GM21825 (cell line): ENCODE measurements around the gene LRP3.
A peak's percentile ranks its signal among the peaks of the same experiment; 100 is the strongest.

Source experiments
- ATAC-seq: cut with Tn5 transposase; IDR thresholded peaks from one replicate; pipeline ENCODE4 v1.9.1; 2021; ENCODE audit warnings: mild to moderate bottlenecking, moderate library complexity; ENCODE audit not compliant: unreplicated experiment

LRP3 gene

DNA sequence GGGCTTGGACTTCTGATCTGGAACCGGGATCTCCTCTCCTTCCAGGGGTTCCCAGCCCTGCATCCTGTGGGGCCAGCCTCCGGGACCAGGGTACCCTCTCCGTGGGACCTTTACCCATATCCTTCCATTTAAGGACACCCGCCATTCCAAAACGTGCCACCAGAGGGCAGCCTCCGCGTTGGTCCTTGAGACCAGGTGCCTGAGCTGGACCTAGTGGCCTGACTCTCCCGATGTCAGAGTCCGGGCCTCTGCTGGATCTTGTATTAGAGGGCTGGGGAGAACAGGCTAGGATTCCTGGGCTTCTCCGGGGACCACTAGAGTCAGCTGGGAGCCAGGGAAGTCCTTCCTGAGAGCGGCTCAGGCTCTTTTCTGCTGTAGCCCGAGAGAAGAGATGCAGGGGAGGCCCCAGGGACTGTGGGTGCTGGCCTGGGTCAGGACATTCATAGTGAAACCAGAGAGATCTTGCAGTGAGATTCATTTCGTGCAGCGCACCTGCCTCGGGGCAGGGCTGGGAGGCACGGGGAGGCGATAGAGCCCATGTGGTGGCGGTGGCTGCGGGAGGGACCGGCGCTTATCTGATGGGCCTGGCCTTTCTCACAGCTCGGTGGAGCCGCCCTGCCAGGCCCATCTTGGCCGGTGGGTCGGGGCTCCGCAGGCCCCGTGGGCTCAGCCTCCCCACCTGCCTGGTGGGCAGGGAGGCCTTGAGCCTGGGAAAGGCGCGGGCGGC, 41.3 kb downstream of the LRP3 start:
- peak; percentile 91 for ATAC-seq

GRCh38 chr19:33235996-33236350, 41.8 kb downstream of the LRP3 start:
- ATAC-seq, result no peak

- no peak for ATAC-seq
These were observed 42.7 kb downstream of the LRP3 start for GRCh38 chr19:33236696-33237390.

GRCh38 chr19:33238481-33239149, 44.5 kb downstream of the LRP3 start:
- ATAC-seq, result no peak

GRCh38 chr19:33239223-33239975, 45.3 kb downstream of the LRP3 start:
- ATAC-seq, result no peak

- ATAC-seq, result no peak
These were observed 46.1 kb downstream of the LRP3 start for GRCh38 chr19:33240181-33240771.

DNA sequence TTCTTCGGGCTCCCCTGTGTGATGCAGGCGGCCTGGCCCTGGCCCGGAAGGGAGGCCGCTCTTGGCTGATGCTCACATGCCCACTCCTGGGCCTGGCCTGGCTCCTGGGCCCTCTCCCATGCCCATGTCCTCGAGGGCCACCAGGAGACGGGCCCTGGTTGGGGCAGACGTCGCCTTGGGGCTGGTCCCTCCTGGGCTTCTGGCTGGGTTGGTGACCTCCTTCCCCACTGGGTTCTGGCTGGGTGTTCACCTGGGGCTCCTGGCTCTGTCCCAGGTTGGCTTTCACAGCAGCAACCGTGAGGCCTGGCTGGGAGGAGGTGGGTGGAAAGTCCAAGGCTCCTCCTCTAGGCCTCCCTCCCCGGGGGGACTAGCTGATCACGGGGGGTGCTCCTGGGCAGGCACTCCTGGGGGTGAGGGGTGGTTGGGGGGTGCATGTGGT, 47.0 kb downstream of the LRP3 start:
- no peak for ATAC-seq

DNA sequence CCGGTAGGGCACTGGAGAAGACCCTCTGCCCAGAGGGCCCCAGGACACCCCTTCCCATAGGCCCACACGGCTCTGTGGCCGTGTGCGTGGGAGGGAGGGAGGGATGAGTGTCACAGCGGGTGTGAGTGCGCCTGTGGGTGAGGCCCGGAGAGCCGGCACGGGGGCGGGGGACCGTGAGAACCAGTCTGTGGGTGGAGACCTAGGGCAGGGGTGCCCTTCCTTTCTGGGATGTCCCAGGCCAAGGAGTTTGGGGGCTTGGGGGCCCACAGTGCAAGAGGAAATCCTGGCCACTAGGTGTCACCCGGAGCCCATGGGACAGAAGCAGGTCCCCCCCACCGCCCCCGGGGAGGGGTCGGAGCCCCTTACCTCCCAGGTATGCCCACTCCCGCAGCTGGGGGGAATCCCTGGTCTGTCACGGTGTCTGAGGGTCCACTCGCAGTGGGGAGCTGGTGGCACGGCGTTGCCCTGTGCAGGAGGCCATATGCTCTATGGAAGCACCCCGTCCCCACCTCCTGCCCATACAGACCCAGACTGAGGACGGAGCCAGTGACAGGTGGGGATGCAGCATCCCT, 47.5 kb downstream of the LRP3 start:
- ATAC-seq, result no peak

DNA sequence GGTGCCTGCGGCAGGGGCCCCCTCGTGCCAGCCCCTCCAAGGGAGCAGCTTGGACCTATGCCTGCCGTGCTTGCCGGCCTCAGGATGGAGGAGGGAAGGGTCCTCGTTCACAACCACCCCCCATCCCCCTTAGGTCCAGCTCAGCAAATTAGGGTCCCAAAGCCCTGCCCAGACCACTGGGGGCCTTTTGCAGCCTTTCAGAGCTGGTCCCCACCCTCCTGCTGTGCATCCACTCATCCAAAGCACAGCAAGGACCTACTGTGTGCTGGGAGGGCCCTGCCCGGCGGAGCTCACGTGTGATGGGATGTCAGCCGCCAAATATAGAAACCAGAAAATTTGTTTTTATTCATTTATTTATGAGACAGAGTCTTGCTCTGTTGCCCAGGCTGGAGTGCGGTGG, 48.0 kb downstream of the LRP3 start:
- no peak for ATAC-seq

- ATAC-seq, result no peak
These were observed 48.8 kb downstream of the LRP3 start for GRCh38 chr19:33242911-33243310.

- no peak for ATAC-seq
These were observed 52.0 kb downstream of the LRP3 start for GRCh38 chr19:33245948-33246708.

DNA sequence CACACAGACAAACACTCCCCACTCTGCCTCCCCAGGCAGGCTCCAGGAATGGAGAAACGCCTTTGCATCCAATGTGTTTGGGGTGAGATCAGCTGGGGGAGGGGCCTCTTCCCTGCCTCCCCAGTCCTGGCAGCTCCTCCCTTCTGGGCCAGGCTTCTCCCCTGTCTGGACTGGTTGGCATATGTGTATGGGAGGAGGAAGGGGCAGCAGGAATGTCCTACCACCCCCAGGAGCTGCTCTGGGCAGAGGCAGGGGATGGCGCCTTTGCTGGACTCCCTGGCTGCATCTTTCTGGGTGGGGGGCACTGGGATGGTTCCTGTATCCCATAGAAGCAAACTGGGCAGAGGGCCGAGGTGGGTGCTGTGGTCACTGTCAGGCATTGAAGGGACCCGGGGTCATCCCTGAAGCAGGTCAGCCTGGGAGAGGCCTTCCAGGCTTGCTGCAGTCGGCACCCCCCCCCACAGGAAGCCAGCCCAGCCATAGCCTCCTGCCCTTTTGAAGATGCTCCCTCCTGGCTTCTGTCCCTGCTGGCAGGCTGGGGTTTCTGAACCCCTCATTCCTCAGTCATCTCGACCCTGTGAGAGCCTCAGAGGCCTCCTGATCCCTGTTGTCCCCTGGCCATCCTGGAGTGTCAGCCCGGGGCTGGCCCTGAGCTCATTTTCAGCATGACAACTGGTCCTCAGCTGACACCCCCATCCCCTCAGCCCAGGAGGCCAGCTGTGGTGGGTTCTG, 52.7 kb downstream of the LRP3 start:
- ATAC-seq, result no peak

DNA sequence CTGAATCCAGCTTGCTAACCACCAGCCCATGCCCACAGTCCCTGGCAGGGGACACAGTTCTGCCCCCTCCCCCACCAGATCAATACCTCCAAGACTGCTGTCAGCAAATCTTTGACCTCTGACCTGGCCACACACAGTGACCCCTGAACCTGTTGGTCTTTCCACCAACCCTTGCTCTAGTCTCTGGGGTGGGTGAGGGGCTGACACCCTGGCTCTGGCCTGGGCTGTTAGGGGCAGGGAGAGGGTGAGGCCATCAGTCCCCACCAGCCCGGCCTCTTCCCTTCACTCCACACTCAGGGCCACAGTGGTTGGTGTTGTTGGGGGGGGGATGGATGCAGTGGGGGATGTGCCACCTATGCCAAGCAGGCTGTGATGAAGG, 53.3 kb downstream of the LRP3 start:
- no peak for ATAC-seq

GRCh38 chr19:33248104-33248503, 54.0 kb downstream of the LRP3 start:
- no peak for ATAC-seq

GRCh38 chr19:33248553-33248953, 54.4 kb downstream of the LRP3 start:
- no peak for ATAC-seq

- ATAC-seq, result no peak
These were observed 55.0 kb downstream of the LRP3 start for GRCh38 chr19:33248954-33249613.

GRCh38 chr19:33249740-33250366, 55.7 kb downstream of the LRP3 start:
- no peak for ATAC-seq

DNA sequence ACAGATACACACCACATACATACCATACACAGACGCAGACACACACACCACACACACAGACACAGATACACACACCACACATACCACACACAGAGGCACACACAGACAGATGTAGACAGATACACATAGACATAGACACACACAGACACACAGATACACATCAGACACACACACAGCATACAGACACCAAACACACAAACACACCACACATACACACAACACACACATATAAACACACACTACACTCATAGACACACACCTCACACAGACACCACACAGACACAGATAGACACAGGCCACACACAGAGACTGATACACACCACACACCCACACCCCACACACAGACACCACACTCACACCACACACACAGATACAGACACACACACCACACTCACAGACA, 56.4 kb downstream of the LRP3 start:
- ATAC-seq, result no peak
